GM06990 (cell line): ENCODE results near the gene OR52I1.

Experiments
- DNase-seq: peaks from one replicate; pipeline ENCODE4 v3.0.0-alpha.2; 2011; ENCODE audit not compliant: insufficient read length; ENCODE audit errors: extremely low read depth
- H3K27me3 ChIP-seq: replicated peaks from 2 replicates; pipeline ENCODE4 v1.6.0; 2011; ENCODE audit warnings: low read length; ENCODE audit not compliant: control insufficient read depth, insufficient read depth
- H3K36me3 ChIP-seq: 2 replicates; pipeline ENCODE4 v1.5.1; 2011; ENCODE audit warnings: low read length; ENCODE audit not compliant: control insufficient read depth, insufficient read depth
- H3K4me3 ChIP-seq: replicated peaks from 2 replicates; pipeline ENCODE4 v1.5.1; 2011; ENCODE audit warnings: low read depth, mild to moderate bottlenecking, control low read depth, low read length
- CTCF ChIP-seq: IDR thresholded peaks from 2 replicates; pipeline ENCODE4 v1.5.1; 2011; ENCODE audit warnings: low read length, control low read depth, mild to moderate bottlenecking, inconsistent platforms; ENCODE audit not compliant: insufficient read depth, poor library complexity, severe bottlenecking

Gene OR52I1

GRCh38 chr11:4577761-4578160, 16.1 kb upstream of the OR52I1 start:
- DNase-seq = no peak
- Histone ChIP-seq H3K36me3 (no peaks in the 10 kb centered on the region), H3K27me3 (no peaks in the 10 kb centered on the region; the same call in 1 of the 2 replicates), H3K4me3 (no peak overlapping the region)
- TF ChIP-seq CTCF = no peak

GRCh38 chr11:4578624-4579023, 15.2 kb upstream of the OR52I1 start:
- TF ChIP-seq CTCF = no peak
- Histone ChIP-seq H3K4me3 (no peak overlapping the region), H3K36me3 (no peaks in the 10 kb centered on the region), H3K27me3 (no peaks in the 10 kb centered on the region; the same call in 1 of the 2 replicates)
- DNase-seq = no peak

GRCh38 chr11:4580124-4580523, 13.7 kb upstream of the OR52I1 start:
- Histone ChIP-seq H3K27me3 (no peaks in the 10 kb centered on the region; the same call in 1 of the 2 replicates), H3K4me3 (no peak overlapping the region), H3K36me3 (no peaks in the 10 kb centered on the region)
- DNase-seq = no peak
- no peak for TF ChIP-seq CTCF

- no peak within 1 kb of the TSS for H3K4me3 ChIP-seq
- TF ChIP-seq CTCF = no peak
- no peaks in the 10 kb centered on the region for H3K36me3 ChIP-seq
- DNase-seq = no peak
- no peaks in the 10 kb centered on the region; the same call in 1 of the 2 replicates for H3K27me3 ChIP-seq
Measured at GRCh38 chr11:4581443-4581842, 12.4 kb upstream of the OR52I1 start, which contains the start of gene OR52I2. TSS of gene OR52I2 (plus strand) at chr11:4581743.

GRCh38 chr11:4589017-4589416, 4.8 kb upstream of the OR52I1 start:
- Histone ChIP-seq H3K4me3 (no peak overlapping the region), H3K27me3 (no peaks in the 10 kb centered on the region), H3K36me3 (no peaks in the 10 kb centered on the region)
- DNase-seq = no peak
- no peak for TF ChIP-seq CTCF

GRCh38 chr11:4605057-4605456, 11.2 kb downstream of the OR52I1 start:
- no peaks in the 10 kb centered on the region for H3K27me3 ChIP-seq
- H3K36me3 ChIP-seq = peaks cover 13% of the 10 kb centered on the region
- TF ChIP-seq CTCF = no peak
- DNase-seq = no peak
- no peak overlapping the region for H3K4me3 ChIP-seq
